Duodenal mucosa (tissue), 2 donors: ENCODE data around the gene INO80.

ENCODE experiments used
- H3K27ac ChIP-seq: one replicate; pipeline ENCODE4 v1.7.0; 2013; ENCODE audit warnings: low read depth, low read length
- H3K27me3 ChIP-seq, 2 donors: one replicate each; pipeline ENCODE4 v1.7.0; 2013; ENCODE audit warnings: low read length in 2 of 2, control low read depth in 1 of 2; ENCODE audit not compliant: insufficient read depth in 2 of 2, control insufficient read depth in 1 of 2
- H3K36me3 ChIP-seq, 2 donors: one replicate each; pipeline ENCODE4 v1.7.0; 2013; ENCODE audit warnings: low read length in 2 of 2, control low read depth in 1 of 2; ENCODE audit not compliant: insufficient read depth in 2 of 2, control insufficient read depth in 1 of 2
- H3K4me1 ChIP-seq, 2 donors: one replicate each; pipeline ENCODE4 v1.7.0; 2013; ENCODE audit warnings: low read length in 2 of 2, control low read depth in 1 of 2; ENCODE audit not compliant: insufficient read depth in 2 of 2, control insufficient read depth in 1 of 2
- H3K4me3 ChIP-seq, 2 donors: one replicate each; pipeline ENCODE4 v1.7.0; 2013; ENCODE audit warnings: low read length in 2 of 2, low read depth in 1 of 2
- H3K9ac ChIP-seq, 2 donors: one replicate each; pipeline ENCODE4 v1.7.0; 2013; ENCODE audit warnings: low read length in 2 of 2, low read depth in 1 of 2
- H3K9me3 ChIP-seq, 2 donors: one replicate each; pipeline ENCODE4 v1.7.0; 2013; ENCODE audit warnings: low read length in 2 of 2, control low read depth in 1 of 2; ENCODE audit not compliant: control insufficient read depth in 1 of 2

INO80 gene

GRCh38 chr15:41116116-41116961, at the start of gene INO80:
Gene INO80, minus strand, starts transcription at chr15:41116280. Its CDS starts 19,970 bp downstream, at chr15:41096310.
- Histone ChIP-seq H3K27me3 (no peaks in the 10 kb centered on the region), H3K4me3 (peak within 1 kb of the TSS; percentile 92 to 96), H3K36me3 (peaks cover 0 to 3% of the 10 kb centered on the region in 2 donors), H3K9me3 (no peaks in the 10 kb centered on the region), H3K27ac (peak within 1 kb of the TSS; percentile 99), H3K4me1 (peaks cover 5 to 6% of the 10 kb centered on the region in 2 donors), H3K9ac (peak within 1 kb of the TSS; percentile 90 to 98)

- Histone ChIP-seq H3K9ac (no peak overlapping the region), H3K27me3 (no peaks in the 10 kb centered on the region), H3K9me3 (no peaks in the 10 kb centered on the region), H3K36me3 (no peaks in the 10 kb centered on the region), H3K4me1 (no peaks in the 10 kb centered on the region), H3K27ac (no peak overlapping the region), H3K4me3 (no peak overlapping the region)
Observed at GRCh38 chr15:41161736-41162135, 45.7 kb upstream of the INO80 start.

- Histone ChIP-seq H3K9ac (no peak overlapping the region), H3K9me3 (no peaks in the 10 kb centered on the region), H3K27me3 (no peaks in the 10 kb centered on the region), H3K27ac (no peak overlapping the region), H3K4me3 (no peak overlapping the region), H3K4me1 (no peaks in the 10 kb centered on the region), H3K36me3 (no peaks in the 10 kb centered on the region)
Observed at GRCh38 chr15:41161336-41161735, 45.3 kb upstream of the INO80 start.

GRCh38 chr15:41160639-41161315, 44.7 kb upstream of the INO80 start:
- Histone ChIP-seq H3K4me1 (no peaks in the 10 kb centered on the region), H3K9ac (no peak overlapping the region), H3K27me3 (no peaks in the 10 kb centered on the region), H3K36me3 (no peaks in the 10 kb centered on the region), H3K27ac (no peak overlapping the region), H3K9me3 (no peaks in the 10 kb centered on the region), H3K4me3 (no peak overlapping the region)

GRCh38 chr15:41154412-41154811, 38.3 kb upstream of the INO80 start:
- no peak overlapping the region for H3K9ac ChIP-seq
- H3K4me3 ChIP-seq: no peak overlapping the region
- no peaks in the 10 kb centered on the region for H3K9me3 ChIP-seq
- H3K27me3 ChIP-seq: no peaks in the 10 kb centered on the region
- no peaks in the 10 kb centered on the region for H3K36me3 ChIP-seq
- no peaks in the 10 kb centered on the region for H3K4me1 ChIP-seq
- H3K27ac ChIP-seq: no peak overlapping the region

GRCh38 chr15:41153733-41154132, 37.7 kb upstream of the INO80 start:
- no peaks in the 10 kb centered on the region for H3K4me1 ChIP-seq
- H3K4me3 ChIP-seq: no peak overlapping the region
- H3K9me3 ChIP-seq: no peaks in the 10 kb centered on the region
- H3K27me3 ChIP-seq: no peaks in the 10 kb centered on the region
- no peak overlapping the region for H3K9ac ChIP-seq
- H3K27ac ChIP-seq: no peak overlapping the region
- no peaks in the 10 kb centered on the region for H3K36me3 ChIP-seq

GRCh38 chr15:41151451-41152005, 35.4 kb upstream of the INO80 start:
- Histone ChIP-seq H3K4me3 (no peak overlapping the region), H3K27me3 (no peaks in the 10 kb centered on the region), H3K9me3 (no peaks in the 10 kb centered on the region), H3K27ac (no peak overlapping the region), H3K9ac (no peak overlapping the region), H3K36me3 (no peaks in the 10 kb centered on the region), H3K4me1 (no peaks in the 10 kb centered on the region)

- Histone ChIP-seq H3K9ac (no peak overlapping the region), H3K4me1 (no peaks in the 10 kb centered on the region), H3K27me3 (no peaks in the 10 kb centered on the region), H3K9me3 (no peaks in the 10 kb centered on the region), H3K36me3 (no peaks in the 10 kb centered on the region), H3K4me3 (no peak overlapping the region), H3K27ac (no peak overlapping the region)
Observed at GRCh38 chr15:41150279-41150678, 34.2 kb upstream of the INO80 start.

GRCh38 chr15:41148065-41148464, 32.0 kb upstream of the INO80 start:
- H3K36me3 ChIP-seq: no peaks in the 10 kb centered on the region
- H3K4me1 ChIP-seq: no peaks in the 10 kb centered on the region
- H3K9me3 ChIP-seq: no peaks in the 10 kb centered on the region
- H3K27ac ChIP-seq: no peak overlapping the region
- H3K27me3 ChIP-seq: no peaks in the 10 kb centered on the region
- no peak overlapping the region for H3K9ac ChIP-seq
- H3K4me3 ChIP-seq: no peak overlapping the region

- no peaks in the 10 kb centered on the region for H3K4me1 ChIP-seq
- H3K27me3 ChIP-seq: no peaks in the 10 kb centered on the region
- H3K27ac ChIP-seq: no peak overlapping the region
Observed at GRCh38 chr15:41139619-41140018, 23.5 kb upstream of the INO80 start.

More at GRCh38 chr15:41139619-41140018, 23.5 kb upstream of the INO80 start:
- H3K36me3 ChIP-seq: no peaks in the 10 kb centered on the region
- no peak overlapping the region for H3K9ac ChIP-seq
- H3K9me3 ChIP-seq: no peaks in the 10 kb centered on the region
- H3K4me3 ChIP-seq: no peak overlapping the region
